Sigmoid colon (tissue), 7 donors: ENCODE measurements around the gene SARNP. TPM values are rescaled to one million over a fixed set of nuclear protein-coding genes. Genes with fewer than 3 reads are reported as not detected.

Experiments
- DNase-seq: peaks from one replicate; pipeline ENCODE4 v3.0.0-alpha.2; 2019
- H3K27ac ChIP-seq, 4 donors: fragments of 200-600 bp; sonication (generic); one replicate each; pipeline ENCODE4 v1.5.1; 2016 to 2019; ENCODE audit warnings: mild to moderate bottlenecking in 1 of 4
- H3K27me3 ChIP-seq, 3 donors: fragments of 200-600 bp; sonication (generic); one replicate each; pipeline ENCODE4 v1.5.1; 2019; ENCODE audit warnings: mild to moderate bottlenecking in 1 of 3
- H3K36me3 ChIP-seq, 4 donors: fragments of 200-600 bp; sonication (generic); one replicate each; pipeline ENCODE4 v1.5.1; 2016 to 2019
- H3K4me1 ChIP-seq, 4 donors: fragments of 200-600 bp; sonication (generic); one replicate each; pipeline ENCODE4 v1.5.1; 2017 to 2019
- H3K4me3 ChIP-seq, 4 donors: fragments of 200-600 bp; sonication (generic); one replicate each; pipeline ENCODE4 v1.5.1; 2017 to 2019; ENCODE audit warnings: mild to moderate bottlenecking in 2 of 4, moderate library complexity in 1 of 4
- H3K9me3 ChIP-seq, 4 donors: fragments of 200-600 bp in 3 of 4; sonication (generic) in 3 of 4; one replicate each; pipeline versions ENCODE4 v1.5.1 to v1.6.1; 2013 to 2019
- CTCF ChIP-seq, 4 experiments: fragments of 450-650 bp in 3 of 4; fragments of 200-600 bp in 1 of 4; IDR thresholded peaks; one replicate each; pipeline ENCODE4 v1.5.1; 2016 to 2019; ENCODE audit warnings: antibody characterized with exemption in 4 of 4, mild to moderate bottlenecking in 3 of 4, moderate library complexity in 2 of 4
- EP300 ChIP-seq, 4 donors: sonication (generic); formaldehyde crosslinking; IDR thresholded peaks; one replicate each; pipeline ENCODE4 v1.6.1; 2017; ENCODE audit warnings: antibody characterized with exemption in 4 of 4
- POLR2A ChIP-seq, 2 donors: fragments of 450-650 bp; IDR thresholded peaks; one replicate each; pipeline ENCODE4 v1.6.1; 2016; ENCODE audit warnings: antibody characterized with exemption in 2 of 2, mild to moderate bottlenecking in 2 of 2, moderate library complexity in 2 of 2
- POLR2AphosphoS5 ChIP-seq, 4 donors: sonication (generic); formaldehyde crosslinking; IDR thresholded peaks; one replicate each; pipeline ENCODE4 v1.6.1; 2017; ENCODE audit warnings: antibody characterized with exemption in 4 of 4
- WGBS, 2 donors: extraction: QIAGEN DNeasy Blood & Tissue Kit; methylation state at CpG; one replicate each; pipeline ENCODE4 v1.1.7; 2013; 5-methylcytosine and 5-hydroxymethylcytosine counted together
- intact Hi-C: fragments of 100-400 bp; cut with DNase I; formaldehyde crosslinking; loops from one replicate; pipeline ENCODE4 v1.15.1; 2023
- polyA plus RNA-seq, 3 donors: library from polyadenylated mRNA; stranded (reverse); fragments of 200-250 nt; gene quantifications; one replicate each; pipeline ENCODE4 v1.2.3, GENCODE V29; 2013
- total RNA-seq, 4 donors: library from RNA; depleted of rRNA; stranded (reverse); fragments of >200 nt; gene quantifications; one replicate each; pipeline ENCODE4 v1.1.0, GENCODE V29; 2016
- donor health status: healthy with polysubstance abuse.
- donor health status: Bipolar disorder and iron deficiency.
- donor health status: healthy.

SARNP gene
- total and polyA plus RNA-seq, 7 donors: 49.0 to 106 (median 81.9) TPM

GRCh38 chr12:55736076-55736475 lies 81.4 kb downstream of the SARNP start:
- Histone ChIP-seq H3K27me3 (no peaks in the 10 kb centered on the region), H3K9me3 (no peaks in the 10 kb centered on the region), H3K27ac (no peak overlapping the region), H3K4me3 (no peak overlapping the region), H3K36me3 (no peaks in the 10 kb centered on the region), H3K4me1 (peaks cover 0 to 30% (median 19%) of the 10 kb centered on the region in 4 donors)
- peak; percentile 51 for DNase-seq
- intact Hi-C loops: loop anchor here (5.0 kb wide), 1 partner anchor 81 kb away; the partner anchor contains the start of genes ORMDL2 and SARNP
- WGBS, 2 donors: 62 to 67% methylated on average over 3 of the region's 3 CpGs
- TF ChIP-seq POLR2A (IDR thresholded peaks at IDR 0.05) (no peak), CTCF (IDR thresholded peaks at IDR 0.05) (no peak), EP300 (IDR thresholded peaks at IDR 0.05) (no peak), POLR2AphosphoS5 (IDR thresholded peaks at IDR 0.05) (no peak)

- no peaks in the 10 kb centered on the region for H3K9me3 ChIP-seq
- H3K4me1 ChIP-seq: peaks cover 0 to 44% (median 34%) of the 10 kb centered on the region in 4 donors
- peak; percentile 52 for DNase-seq
Measured at GRCh38 chr12:55734595-55734994, 82.9 kb downstream of the SARNP start.

GRCh38 chr12:55733858-55734257 lies 83.7 kb downstream of the SARNP start:
- no peak overlapping the region for H3K27ac ChIP-seq
- H3K4me1 ChIP-seq: peaks cover 0 to 42% (median 34%) of the 10 kb centered on the region in 4 donors
- H3K9me3 ChIP-seq: no peaks in the 10 kb centered on the region
- no peak for DNase-seq
- WGBS, 2 donors: 80 to 85% methylated on average over 2 of the region's 2 CpGs
- intact Hi-C loops: no loop called here
- H3K36me3 ChIP-seq: no peaks in the 10 kb centered on the region
- no peak overlapping the region for H3K4me3 ChIP-seq
- TF ChIP-seq POLR2A (IDR thresholded peaks at IDR 0.05) (no peak), CTCF (IDR thresholded peaks at IDR 0.05) (no peak), POLR2AphosphoS5 (IDR thresholded peaks at IDR 0.05) (no peak), EP300 (IDR thresholded peaks at IDR 0.05) (no peak)
- no peaks in the 10 kb centered on the region for H3K27me3 ChIP-seq

More at GRCh38 chr12:55734595-55734994, 82.9 kb downstream of the SARNP start:
- Histone ChIP-seq H3K36me3 (no peaks in the 10 kb centered on the region), H3K27ac (no peak overlapping the region), H3K27me3 (no peaks in the 10 kb centered on the region), H3K4me3 (no peak overlapping the region)
- intact Hi-C loops: no loop called here
- WGBS, 2 donors: 83 to 92% methylated on average over 3 of the region's 3 CpGs
- no peak for TF ChIP-seq EP300 (IDR thresholded peaks at IDR 0.05)

- WGBS, 2 donors: 86 to 91% methylated on average over 14 of the region's 14 CpGs
- Histone ChIP-seq H3K27ac (peak overlapping the region in 2 of 4 donors; percentile 0 to 100), H3K36me3 (no peaks in the 10 kb centered on the region), H3K27me3 (no peaks in the 10 kb centered on the region), H3K4me1 (peaks cover 0 to 36% (median 28%) of the 10 kb centered on the region in 4 donors), H3K4me3 (no peak overlapping the region), H3K9me3 (no peaks in the 10 kb centered on the region)
- intact Hi-C loops: no loop called here
- TF ChIP-seq EP300 (IDR thresholded peaks at IDR 0.05) (no peak), POLR2A (IDR thresholded peaks at IDR 0.05) (no peak), CTCF (IDR thresholded peaks at IDR 0.05) (no peak), POLR2AphosphoS5 (IDR thresholded peaks at IDR 0.05) (no peak)
- peak; percentile 60 for DNase-seq
Measured at GRCh38 chr12:55733021-55733555, 84.4 kb downstream of the SARNP start.

GRCh38 chr12:55732288-55732687 lies 85.2 kb downstream of the SARNP start:
- Histone ChIP-seq H3K27ac (peak overlapping the region in 3 of 4 donors; percentile 100), H3K4me1 (peaks cover 0 to 34% (median 28%) of the 10 kb centered on the region in 4 donors), H3K36me3 (peaks cover 0 to under 1% (median 0%) of the 10 kb centered on the region in 4 donors), H3K4me3 (no peak overlapping the region), H3K27me3 (no peaks in the 10 kb centered on the region), H3K9me3 (no peaks in the 10 kb centered on the region)
- DNase-seq: peak; percentile 66
- no peak for TF ChIP-seq CTCF (IDR thresholded peaks at IDR 0.05)
- TF ChIP-seq EP300 (IDR thresholded peaks at IDR 0.05): no peak
- no peak for TF ChIP-seq POLR2AphosphoS5 (IDR thresholded peaks at IDR 0.05)
- TF ChIP-seq POLR2A (IDR thresholded peaks at IDR 0.05): no peak
- 87 to 88% methylated on average over 4 of the region's 4 CpGs for WGBS, 2 donors
- intact Hi-C loops: no loop called here
